GM19467 (cell line): ENCODE results near the gene SWT1.
A peak's percentile ranks its signal among the peaks of the same experiment; 100 is the strongest.

Source experiments
- ATAC-seq: cut with Tn5 transposase; IDR thresholded peaks from one replicate; pipeline ENCODE4 v1.9.1; 2021; ENCODE audit warnings: mild to moderate bottlenecking, moderate library complexity; ENCODE audit not compliant: unreplicated experiment

SWT1 gene

DNA sequence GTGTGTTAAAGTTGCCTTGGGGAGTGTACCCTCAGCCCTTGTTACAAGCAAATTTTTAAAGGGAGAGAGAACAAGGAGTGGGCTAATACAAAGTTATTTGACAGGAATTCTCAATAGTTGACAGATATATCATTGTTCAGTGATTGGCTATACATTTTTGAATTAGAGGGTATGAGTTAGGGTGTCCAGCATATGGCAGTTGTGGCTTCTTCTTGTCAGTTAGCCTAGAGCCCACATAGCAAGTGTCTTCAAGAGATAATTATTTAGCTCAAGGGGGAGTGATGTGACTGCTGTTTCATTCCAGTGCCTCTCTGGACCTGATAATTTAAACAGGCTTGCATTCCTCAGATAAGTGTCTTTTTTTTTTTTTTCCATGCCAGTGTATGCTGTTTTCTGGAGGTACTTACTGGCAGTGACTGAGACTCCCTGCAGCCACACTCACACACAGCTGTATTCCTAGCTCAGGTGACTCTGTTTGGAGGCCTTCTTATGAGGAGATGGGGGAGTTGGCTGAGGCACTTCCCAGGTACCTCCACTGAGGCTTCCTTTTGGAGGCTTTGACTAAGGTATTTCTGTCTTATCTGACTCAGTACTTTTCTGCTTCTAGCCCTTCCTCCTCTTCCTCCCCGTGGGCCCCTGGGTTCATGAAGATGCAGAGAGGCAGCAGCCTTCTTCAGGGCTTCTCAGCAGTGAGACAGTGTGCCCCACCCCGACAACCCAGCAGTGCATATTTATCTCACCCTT is 127.7 kb downstream of the SWT1 start:
- ATAC-seq, result no peak

DNA sequence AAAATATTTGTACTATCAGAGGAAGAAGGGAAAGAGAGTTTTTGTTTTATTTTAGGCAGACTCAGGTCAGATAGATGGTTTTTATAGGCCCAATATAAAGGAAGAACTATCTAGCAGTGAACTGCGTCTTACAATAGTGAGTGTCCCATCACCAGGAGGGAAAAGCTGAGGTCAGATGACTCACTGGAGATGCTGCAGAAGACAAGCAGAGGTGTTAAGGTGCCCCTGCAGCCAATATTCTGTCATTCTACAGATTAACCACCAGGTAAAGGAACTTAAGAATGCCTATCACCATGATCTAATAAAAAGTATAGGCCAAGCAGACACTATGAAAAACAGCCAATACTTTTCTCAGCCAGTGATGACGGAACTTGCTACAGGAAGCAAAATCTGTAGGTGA is 130.5 kb downstream of the SWT1 start:
- no peak for ATAC-seq

DNA sequence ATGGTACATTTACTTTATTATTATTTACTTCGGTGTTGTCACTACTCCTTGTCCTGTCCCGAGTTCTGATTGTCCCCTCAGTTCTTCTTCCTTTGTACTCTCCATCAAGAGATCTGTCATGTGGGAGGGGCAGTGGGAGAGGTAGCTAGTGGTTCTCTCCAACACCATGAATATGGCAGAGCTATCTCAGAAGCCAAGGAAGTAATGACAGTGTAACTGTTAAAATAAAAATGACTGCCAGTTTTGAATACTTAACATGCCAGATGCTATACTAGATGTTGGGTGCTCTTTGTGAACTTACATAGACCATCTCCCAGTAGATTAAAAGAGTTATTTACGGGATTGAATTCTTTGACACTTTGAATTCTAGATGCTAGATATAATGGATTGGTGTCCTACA is 131.5 kb downstream of the SWT1 start:
- ATAC-seq, result no peak

DNA sequence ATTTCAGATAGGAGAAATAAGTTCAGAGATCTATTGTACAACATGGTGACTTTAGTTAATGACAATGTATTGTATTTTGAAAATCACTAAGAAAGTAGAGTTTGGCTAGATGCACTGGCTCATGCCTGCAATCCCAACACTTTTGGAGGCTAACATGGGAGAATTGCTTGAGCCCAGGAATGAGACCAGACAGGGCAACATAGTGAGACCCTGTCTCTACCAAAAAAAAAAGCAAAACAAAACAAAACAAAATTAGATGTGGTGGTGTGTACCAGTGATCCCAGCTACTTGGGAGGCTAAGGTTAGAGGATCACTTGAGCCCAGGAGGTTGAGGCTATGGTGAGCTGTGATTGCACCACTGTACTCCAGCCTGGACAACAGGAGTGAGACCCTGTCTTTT is 132.9 kb downstream of the SWT1 start:
- ATAC-seq, result no peak

DNA sequence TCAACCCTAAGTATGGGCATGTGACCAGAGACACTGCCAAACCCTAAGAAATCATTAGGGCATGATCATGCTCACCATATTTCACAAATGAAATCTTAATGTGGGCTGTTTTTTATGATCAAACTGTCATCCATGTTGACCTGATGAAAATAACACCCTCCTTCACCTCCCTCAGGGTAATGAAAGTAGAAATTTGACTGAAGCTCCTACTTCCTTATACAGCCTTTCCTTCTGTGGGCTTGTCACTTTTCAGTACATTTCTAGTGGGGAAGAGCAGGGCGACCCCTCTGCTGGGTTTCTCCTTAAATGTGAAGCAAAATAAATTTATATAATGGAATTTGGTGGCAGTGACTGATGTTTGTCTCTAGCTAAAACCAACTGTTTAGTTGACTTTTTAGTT is 134.2 kb downstream of the SWT1 start:
- no peak for ATAC-seq

DNA sequence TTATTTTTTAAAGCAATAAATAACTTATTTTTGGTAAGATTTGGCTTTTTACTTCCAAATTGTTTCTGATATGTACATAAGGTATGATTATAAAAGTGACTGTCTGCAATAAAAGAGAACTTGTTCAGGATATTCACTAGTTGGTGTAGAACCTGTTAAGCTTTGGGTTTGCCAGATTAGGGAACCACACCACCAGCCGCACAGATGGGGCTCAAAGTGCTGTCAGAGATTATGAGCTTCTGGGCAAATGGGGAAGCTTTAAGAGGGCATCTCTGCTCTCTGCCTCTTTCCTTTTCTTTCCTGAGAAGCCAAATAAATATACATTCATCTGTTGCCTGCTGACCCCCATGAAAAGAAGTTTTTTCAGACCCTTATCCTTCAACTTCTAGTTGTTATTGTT is 134.7 kb downstream of the SWT1 start:
- no peak for ATAC-seq

DNA sequence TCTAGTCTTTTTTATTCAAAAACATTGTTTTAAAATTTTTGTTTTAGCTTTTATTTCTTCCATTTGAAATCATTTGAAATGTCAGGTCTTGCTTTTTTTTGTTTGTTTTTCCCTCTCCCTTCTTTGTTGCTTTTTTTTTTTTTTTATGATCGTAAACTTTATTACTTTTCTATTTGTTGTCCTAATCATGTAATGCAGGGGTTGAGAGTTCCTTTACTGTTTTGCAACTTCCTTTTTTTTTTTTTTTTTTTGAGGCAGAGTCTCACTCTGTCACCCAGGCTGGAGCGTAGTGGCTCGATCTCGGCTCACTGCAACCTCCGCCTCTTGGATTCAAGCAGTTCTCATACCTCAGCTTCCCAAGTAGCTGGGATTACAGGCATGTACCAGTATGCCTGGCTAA is 135.3 kb downstream of the SWT1 start:
- ATAC-seq, result no peak

DNA sequence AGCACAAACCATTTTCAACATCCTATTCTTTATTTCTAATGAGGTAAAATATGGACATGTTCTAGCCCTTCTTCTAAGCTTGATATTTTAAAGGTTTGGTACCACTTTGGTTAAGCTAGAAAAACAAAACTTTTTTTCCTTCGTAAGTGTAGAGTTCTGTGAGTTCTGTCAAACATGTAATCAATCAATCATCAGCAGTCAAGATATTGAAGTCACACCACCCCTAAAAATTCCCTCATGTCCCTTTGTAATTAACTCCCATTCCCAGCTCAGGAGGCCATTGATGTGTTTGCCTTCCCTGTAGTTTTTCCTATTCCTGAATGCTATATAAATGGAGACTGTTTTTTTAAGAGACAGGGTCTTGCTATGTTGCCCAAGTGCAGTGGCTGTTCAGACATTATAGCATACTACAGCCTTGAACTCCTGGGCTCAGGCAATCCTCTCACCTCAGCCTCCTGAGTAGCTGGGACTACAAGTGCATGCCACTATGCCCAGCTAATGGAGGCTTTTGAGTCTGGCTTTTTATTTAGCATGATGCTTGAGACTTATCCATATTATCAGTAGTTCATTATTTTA is 137.1 kb downstream of the SWT1 start:
- no peak for ATAC-seq

DNA sequence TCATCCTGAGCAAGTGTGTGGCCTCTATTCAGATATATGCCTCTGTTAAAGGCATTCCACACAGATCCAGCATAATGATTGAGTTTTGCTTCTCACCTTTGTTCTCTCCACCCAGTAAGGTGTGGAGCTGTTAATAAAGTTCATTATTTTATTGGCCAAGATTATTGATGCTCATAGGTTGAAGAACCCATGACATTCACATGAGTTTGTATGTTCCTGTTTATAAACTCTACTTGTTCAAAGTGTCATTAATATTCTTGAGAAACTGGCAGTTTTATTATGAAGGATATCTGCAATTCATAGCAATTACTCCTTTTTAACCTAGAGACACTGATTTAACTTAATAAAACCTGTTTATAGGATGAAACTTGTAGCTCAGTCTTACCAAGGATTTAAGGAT is 138.1 kb downstream of the SWT1 start:
- no peak for ATAC-seq

DNA sequence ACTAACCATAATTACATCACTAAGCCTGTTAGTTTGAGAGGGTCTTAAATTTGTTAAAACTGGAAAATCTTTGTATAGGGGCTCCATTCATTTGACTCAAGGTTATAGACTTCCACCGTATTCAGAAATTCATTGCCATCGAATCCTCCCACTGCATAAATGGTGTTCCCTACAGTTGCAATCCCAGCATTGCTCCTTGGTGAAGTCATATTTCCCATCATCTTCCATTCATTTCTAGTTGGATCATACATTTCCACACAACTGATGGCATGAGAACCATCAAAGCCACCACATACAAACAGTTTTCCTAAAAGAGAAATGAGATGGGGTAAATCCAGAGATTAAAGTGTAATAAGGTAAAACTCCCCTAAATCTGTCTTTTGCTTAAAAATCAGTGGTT is 141.0 kb downstream of the SWT1 start:
- ATAC-seq, result no peak

DNA sequence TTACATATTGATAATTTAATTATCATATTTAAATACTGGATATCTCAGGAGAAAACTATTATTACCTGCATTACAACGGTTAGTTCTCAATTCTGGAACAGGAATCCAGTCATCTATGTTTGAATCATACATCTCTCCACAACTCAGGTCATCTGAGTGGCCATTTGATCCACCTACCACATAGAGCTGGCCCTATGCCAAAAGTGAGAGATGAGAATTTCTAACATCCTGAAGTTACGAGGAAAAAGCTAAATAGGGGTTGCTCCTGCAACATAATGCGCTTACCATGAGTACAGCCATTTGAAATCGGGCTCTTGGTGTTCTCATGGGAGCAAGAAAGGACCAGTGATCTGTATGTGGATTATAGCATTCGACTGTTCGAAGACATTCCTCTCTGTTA is 143.2 kb downstream of the SWT1 start:
- ATAC-seq, result no peak

DNA sequence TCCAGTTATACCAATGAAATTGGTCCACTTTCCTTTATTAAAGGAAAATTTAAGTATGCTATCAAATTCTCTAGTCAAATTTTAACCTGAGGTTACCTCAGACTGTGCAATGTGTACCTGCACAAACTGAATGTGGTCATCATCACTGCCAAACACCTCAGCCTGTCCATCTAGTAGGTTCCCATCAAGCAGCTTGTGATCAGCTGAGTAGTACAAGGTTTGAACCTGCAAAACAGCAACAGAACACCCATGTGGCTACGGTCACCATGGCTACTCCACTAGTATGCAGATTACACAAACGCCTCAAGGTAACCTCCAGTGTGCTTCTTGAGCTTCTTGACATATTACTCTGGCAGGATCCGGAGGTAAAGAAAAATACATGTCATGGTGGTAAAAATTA is 148.5 kb downstream of the SWT1 start:
- ATAC-seq, result no peak

DNA sequence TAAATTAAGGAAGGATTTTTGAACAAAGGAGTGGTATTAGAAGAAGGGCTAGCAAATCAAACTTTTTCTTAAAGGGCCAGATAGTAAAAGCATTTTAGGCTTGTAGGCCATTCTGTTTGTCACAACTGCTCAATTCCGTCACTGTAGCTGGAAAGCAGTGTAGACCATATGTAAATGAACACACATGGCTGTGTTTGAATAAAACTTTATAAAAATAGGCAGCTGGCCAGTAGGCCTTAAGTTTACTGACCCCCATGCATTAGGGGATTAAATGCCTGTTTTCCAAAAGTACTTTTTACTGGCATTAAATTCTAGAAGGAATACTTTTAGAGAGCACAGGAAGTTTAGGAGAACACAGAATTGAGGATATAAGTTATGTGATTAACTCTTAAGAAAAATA is 151.2 kb downstream of the SWT1 start:
- no peak for ATAC-seq

DNA sequence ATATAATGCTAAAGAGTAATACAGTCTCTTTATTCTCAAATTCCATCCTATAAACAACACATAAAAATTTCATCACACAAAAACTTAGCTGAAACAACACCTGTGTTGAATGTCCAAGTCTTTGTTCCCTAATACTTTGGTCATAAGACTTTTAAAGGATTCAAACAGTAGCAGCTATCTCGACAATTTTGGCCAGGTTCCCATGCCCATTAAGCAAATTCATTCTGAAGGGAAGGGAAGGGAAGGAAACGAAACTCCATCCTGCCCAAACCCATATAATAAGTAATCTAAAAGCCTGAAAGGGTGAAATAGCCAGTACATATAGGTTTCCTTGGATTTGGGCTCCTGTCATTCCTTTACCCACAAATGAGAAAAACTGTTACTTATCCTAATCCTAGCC is 152.6 kb downstream of the SWT1 start:
- ATAC-seq, result no peak

DNA sequence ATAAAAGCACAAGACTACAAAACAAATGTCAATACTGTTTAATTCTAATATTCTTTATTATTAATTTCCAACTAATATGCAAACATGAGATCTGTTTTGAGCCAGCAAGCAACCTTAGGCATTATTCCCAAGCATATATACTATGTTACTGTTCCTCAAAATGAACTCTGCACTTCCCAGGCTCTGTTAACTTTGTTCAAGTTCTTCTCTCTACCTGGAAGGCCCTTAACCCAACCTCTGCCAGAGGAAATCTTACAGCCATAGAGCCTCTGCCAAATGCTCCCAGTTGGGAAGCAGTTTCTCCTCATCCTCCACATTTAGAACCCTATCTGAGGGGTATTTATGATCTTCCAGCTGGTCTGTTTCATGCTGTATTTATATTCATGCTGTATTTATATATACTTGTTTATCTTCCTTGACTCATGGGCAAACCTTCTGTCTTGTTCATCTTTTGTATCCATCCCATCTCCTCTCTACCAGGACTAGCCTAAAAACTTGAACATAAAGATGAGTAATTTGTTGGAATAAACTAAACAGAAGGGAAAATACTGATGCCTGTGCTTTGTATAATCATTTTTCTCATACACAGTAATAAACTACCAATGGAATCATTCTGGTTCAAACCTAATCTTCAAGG is 154.7 kb downstream of the SWT1 start:
- no peak for ATAC-seq

DNA sequence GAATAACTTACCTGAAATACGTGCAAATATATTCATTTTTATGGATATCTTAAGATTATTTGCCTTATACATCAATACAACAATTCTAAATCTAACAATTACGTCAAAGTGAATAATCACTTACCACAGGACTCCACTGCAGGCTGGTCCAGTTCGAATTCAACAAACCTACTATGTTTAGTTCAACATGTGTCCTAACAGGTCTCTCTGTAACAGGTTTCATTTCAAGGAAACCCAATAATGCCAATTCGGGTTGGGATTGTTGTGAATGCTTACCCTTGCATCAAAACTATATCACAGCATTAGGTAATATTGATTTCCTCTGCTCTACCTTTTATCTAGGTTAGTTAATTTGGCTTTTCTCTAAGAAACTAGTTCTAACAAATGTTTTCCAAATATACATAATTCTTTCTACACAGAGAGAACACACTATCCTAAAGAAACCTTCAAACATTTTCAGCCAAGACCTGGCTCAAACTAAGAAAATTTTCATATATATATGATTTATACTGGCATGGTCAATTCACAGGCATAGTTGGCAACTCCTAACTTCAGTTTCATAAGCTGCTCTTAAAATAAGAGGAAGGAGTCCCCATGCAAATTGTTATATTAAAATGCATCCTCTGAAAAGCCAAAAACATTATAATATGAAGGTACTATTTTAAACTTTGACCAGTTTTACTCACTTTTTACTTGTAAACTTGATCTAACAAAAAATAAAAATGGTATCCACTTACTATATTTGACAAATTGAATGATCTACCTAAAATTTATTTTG is 155.6 kb downstream of the SWT1 start:
- ATAC-seq, result no peak

DNA sequence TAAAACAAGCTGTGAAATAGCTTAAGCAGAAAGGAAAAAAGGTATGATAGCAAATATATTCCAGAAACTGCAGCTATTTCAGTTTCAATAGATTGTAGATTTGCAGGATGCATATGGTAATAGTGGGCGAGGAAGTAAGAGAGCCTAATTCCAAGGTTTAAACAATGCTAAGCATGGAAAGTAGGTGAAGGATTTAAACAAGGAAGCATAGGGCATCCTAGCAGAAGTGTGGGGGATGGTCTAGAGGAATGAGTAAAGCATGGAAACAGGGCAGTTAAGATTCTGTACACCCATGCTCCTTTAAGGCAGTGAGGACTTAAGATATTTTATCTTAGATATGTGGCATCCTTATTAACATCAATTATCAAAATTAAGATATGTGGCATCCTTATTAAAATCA is 157.4 kb downstream of the SWT1 start:
- no peak for ATAC-seq

DNA sequence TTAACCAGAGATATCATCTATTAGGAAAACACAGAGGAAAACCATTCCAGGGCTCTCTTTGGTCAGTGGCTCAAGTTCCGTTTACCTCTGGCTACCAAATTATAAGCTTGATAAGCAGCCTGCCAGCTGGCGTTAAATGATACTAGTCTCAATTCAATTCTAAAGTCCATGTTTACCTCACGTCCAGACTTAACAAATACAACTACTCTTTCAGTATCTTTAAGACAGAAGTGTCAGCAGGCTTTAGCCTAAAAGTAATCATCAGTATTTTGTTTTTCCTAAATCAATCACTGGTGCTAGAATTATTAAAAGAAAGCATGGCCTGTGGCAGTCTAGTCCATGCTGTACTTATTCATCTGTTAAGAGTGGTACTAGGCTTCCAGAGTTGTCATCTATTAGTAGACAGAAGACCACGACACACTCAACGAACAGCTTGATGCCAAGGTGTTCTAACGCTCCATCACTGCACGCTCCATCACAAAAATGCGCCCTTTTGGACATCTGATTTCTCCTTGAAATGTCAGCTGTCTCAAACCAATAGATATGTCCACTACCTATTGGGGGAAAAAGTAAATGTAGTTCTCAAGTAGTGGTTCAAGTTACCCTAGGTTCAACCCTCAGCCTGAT is 158.6 kb downstream of the SWT1 start:
- peak; percentile 0 for ATAC-seq

DNA sequence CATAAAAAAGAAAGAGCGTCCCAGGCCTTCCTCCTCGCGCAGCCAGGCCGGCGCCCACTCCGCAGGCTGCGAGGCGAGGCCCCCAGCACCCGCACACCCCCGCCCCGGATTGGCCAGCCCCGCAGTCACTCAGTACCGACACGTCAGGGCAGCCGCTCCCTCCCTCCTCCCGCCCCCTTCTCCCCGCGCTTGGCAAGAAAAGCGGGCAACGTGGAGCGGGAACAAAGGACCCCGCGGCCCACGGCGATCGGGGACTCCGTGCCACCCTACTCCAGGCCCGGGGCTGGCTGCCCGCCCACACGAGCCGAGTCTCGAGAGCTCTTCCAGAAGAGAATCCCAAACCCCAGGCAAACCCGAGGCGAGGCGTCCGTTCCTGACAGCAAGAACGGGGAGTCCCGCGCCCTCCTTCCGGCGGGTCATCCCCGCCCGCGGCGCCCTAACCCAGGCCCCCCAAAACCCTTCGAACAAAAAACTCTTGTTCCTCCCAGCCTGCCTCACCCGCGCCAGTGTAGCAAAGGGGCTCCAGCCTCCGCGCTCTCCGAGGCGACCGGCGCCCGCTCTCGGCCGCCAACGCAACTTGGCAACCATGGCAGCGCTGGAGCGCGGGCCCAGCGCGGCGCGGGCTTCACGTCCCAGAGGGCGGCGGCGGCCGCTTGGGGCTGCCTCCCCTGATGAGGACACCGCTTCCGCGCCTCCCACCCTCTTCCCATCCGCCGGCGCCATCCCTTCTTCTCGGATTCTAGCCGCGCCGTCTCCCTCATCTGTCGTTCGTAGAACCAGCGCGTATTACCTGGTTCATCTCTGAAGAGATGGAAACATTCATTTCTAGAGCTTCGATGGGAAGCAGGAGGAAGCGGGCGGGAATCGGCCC is 159.4 kb downstream of the SWT1 start:
- peak; percentile 49 for ATAC-seq
